ENCODE data around the gene ICE2. TPM values are rescaled to one million over a fixed set of nuclear protein-coding genes. Genes with fewer than 3 reads are reported as not detected.

The ICE2 gene
- total RNA-seq, 3 donors from 2014 or later (not counting 1 experiment from before 2014, with no cell fraction given), result 21.7 to 36.7 (median 32.9) TPM

DNA sequence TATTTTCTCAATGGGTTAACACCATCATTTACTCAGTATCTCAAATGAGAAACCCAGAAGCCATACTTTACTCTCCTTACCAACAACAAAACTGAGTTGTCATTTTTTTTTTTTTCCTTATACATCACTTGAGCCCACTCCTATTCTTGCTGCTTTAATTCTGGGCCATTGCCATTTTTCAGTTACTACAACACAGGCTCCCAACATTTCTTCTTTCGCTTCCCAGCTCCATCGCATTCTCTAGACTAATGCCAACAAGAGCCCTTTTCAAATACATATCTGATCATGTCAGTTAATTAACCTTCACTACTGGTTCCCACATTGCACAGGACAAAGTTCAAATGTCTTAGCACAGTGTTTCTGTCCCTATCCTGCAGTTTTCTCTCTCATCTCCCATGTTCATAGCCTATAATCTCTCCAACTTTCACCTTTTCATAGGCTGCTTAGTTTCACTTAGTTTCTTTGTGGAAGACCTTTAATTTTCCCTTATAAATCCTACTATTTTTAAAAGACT lies 58.7 kb downstream of the ICE2 start:
- no peaks in the 10 kb centered on the region for H3K4me1 Mint-ChIP-seq
- H3K4me1 ChIP-seq (ENCODE audit: control insufficient read depth, insufficient read depth, low read length), result no peaks in the 10 kb centered on the region
- no peaks in the 10 kb centered on the region for H3K9me3 ChIP-seq (ENCODE audit: control insufficient read depth, insufficient read depth, low read length)
- H3K27me3 Mint-ChIP-seq (ENCODE audit: low read depth in 2 of 2), result no peaks in the 10 kb centered on the region
- intact Hi-C loops (cut with micrococcal nuclease), result no loop called here
- no peaks in the 10 kb centered on the region for H3K9me3 Mint-ChIP-seq
- peaks cover 8% of the 10 kb centered on the region for H3K36me3 ChIP-seq (ENCODE audit: control insufficient read depth, insufficient read depth, low read length)
- WGBS (ENCODE audit: insufficient coverage), result 98% methylated on average over 2 of the region's 2 CpGs
- H3K4me3 ChIP-seq (ENCODE audit: low read length), result no peak overlapping the region
- no peaks in the 10 kb centered on the region for H3K27me3 ChIP-seq (ENCODE audit: control insufficient read depth, insufficient read depth, low read length)
- TF ChIP-seq, protein P1, sequence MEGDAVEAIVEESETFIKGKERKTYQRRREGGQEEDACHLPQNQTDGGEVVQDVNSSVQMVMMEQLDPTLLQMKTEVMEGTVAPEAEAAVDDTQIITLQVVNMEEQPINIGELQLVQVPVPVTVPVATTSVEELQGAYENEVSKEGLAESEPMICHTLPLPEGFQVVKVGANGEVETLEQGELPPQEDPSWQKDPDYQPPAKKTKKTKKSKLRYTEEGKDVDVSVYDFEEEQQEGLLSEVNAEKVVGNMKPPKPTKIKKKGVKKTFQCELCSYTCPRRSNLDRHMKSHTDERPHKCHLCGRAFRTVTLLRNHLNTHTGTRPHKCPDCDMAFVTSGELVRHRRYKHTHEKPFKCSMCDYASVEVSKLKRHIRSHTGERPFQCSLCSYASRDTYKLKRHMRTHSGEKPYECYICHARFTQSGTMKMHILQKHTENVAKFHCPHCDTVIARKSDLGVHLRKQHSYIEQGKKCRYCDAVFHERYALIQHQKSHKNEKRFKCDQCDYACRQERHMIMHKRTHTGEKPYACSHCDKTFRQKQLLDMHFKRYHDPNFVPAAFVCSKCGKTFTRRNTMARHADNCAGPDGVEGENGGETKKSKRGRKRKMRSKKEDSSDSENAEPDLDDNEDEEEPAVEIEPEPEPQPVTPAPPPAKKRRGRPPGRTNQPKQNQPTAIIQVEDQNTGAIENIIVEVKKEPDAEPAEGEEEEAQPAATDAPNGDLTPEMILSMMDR (IDR thresholded peaks at IDR 0.05), result no peak
- H3K27ac Mint-ChIP-seq, result no peak overlapping the region
- no peak overlapping the region for H3K27ac ChIP-seq (ENCODE audit: low read length)
- peaks cover 8% of the 10 kb centered on the region for H3K36me3 Mint-ChIP-seq
- DNase-seq, result no peak
- H3K4me3 Mint-ChIP-seq, result no peak overlapping the region
- no peak for ATAC-seq

DNA sequence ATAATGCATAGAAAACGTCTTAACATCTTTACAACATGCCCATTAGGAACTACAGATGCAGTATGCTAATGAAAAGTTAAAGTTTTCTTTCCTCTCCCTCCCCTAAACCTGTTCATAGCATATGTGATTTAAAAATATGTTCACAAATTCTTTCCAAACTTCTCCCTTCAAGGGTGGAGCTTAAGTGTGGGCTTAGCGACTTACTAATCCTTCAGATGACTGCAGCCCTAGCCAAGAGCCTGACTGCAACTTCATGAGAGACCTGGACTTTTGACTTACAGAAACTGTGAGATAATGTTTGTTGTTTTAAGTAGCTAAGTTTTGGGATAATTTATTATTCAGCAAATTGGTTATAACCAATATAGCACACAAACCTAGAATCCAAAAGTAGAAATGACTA lies 59.2 kb downstream of the ICE2 start:
- H3K27me3 ChIP-seq (ENCODE audit: control insufficient read depth, insufficient read depth, low read length), result no peaks in the 10 kb centered on the region
- H3K4me1 ChIP-seq (ENCODE audit: control insufficient read depth, insufficient read depth, low read length), result no peaks in the 10 kb centered on the region
- WGBS (ENCODE audit: insufficient coverage), result 100% methylated on average over 1 of the region's 2 CpGs
- peaks cover 8% of the 10 kb centered on the region for H3K36me3 ChIP-seq (ENCODE audit: control insufficient read depth, insufficient read depth, low read length)
- no peak for ATAC-seq
- no peaks in the 10 kb centered on the region for H3K4me1 Mint-ChIP-seq
- no peak for DNase-seq
- intact Hi-C loops (cut with micrococcal nuclease), result no loop called here
- no peaks in the 10 kb centered on the region for H3K27me3 Mint-ChIP-seq (ENCODE audit: low read depth in 2 of 2)
- TF ChIP-seq, protein P1 (IDR thresholded peaks at IDR 0.05), result no peak
- no peak overlapping the region for H3K27ac ChIP-seq (ENCODE audit: low read length)
- H3K4me3 ChIP-seq (ENCODE audit: low read length), result no peak overlapping the region
- H3K9me3 ChIP-seq (ENCODE audit: control insufficient read depth, insufficient read depth, low read length), result no peaks in the 10 kb centered on the region
- no peak overlapping the region for H3K4me3 Mint-ChIP-seq
- H3K27ac Mint-ChIP-seq, result no peak overlapping the region
- peaks cover 8% of the 10 kb centered on the region for H3K36me3 Mint-ChIP-seq
- no peaks in the 10 kb centered on the region for H3K9me3 Mint-ChIP-seq

DNA sequence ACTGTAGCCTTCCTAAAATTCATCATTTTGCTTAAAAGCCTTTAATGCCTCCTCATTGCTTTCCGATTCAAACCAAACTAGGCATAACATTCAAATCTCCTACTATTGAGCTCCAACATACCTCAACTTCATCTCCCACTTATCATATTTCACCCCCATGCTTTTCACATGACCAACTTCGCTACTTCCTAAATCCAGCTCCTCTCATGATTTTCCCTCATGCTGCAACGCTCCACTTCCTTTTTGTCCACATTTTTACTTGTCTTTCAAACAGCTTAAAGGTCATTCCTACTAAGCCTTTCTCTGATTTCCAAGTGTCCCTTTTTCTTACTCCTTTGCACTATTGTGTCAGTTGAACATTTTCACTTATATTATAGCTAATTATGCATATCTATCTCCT lies 60.8 kb downstream of the ICE2 start:
- TF ChIP-seq, protein P1 (IDR thresholded peaks at IDR 0.05), result no peak
- 93% methylated on average over 3 of the region's 3 CpGs for WGBS (ENCODE audit: insufficient coverage)
- no peaks in the 10 kb centered on the region for H3K4me1 ChIP-seq (ENCODE audit: control insufficient read depth, insufficient read depth, low read length)
- no peaks in the 10 kb centered on the region for H3K9me3 Mint-ChIP-seq
- DNase-seq (no peak), ATAC-seq (no peak)
- peaks cover 4% of the 10 kb centered on the region for H3K36me3 ChIP-seq (ENCODE audit: control insufficient read depth, insufficient read depth, low read length)
- intact Hi-C loops (cut with micrococcal nuclease), result no loop called here
- no peak overlapping the region for H3K4me3 Mint-ChIP-seq
- no peaks in the 10 kb centered on the region for H3K4me1 Mint-ChIP-seq
- no peak overlapping the region for H3K27ac Mint-ChIP-seq
- no peak overlapping the region for H3K4me3 ChIP-seq (ENCODE audit: low read length)
- H3K27ac ChIP-seq (ENCODE audit: low read length), result no peak overlapping the region
- H3K27me3 Mint-ChIP-seq (ENCODE audit: low read depth in 2 of 2), result no peaks in the 10 kb centered on the region
- peaks cover 8% of the 10 kb centered on the region for H3K36me3 Mint-ChIP-seq
- H3K27me3 ChIP-seq (ENCODE audit: control insufficient read depth, insufficient read depth, low read length), result no peaks in the 10 kb centered on the region
- H3K9me3 ChIP-seq (ENCODE audit: control insufficient read depth, insufficient read depth, low read length), result no peaks in the 10 kb centered on the region

DNA sequence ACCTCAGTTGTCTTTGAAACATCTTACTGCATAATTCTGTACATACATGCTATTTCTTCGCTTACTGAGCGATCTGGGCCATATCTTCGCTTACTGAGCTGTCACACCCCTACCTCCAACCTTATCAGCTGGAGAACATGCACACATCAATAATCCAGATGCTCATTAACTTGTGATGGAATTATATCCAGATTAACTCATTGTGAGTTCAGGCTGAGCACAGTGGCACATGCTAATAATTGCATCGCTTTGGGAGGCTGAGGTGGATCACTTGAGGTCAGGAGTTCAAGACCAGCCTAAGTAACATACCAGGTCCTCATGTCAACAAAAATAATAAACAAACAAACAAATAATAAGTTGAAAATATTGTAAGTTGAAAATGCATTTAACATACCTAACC lies 61.8 kb downstream of the ICE2 start:
- Histone ChIP-seq H3K4me3 (ENCODE audit: low read length) (no peak overlapping the region), H3K27ac (ENCODE audit: low read length) (no peak overlapping the region), H3K9me3 (ENCODE audit: control insufficient read depth, insufficient read depth, low read length) (no peaks in the 10 kb centered on the region), H3K27me3 (ENCODE audit: control insufficient read depth, insufficient read depth, low read length) (no peaks in the 10 kb centered on the region), H3K36me3 (ENCODE audit: control insufficient read depth, insufficient read depth, low read length) (no peaks in the 10 kb centered on the region), H3K4me1 (ENCODE audit: control insufficient read depth, insufficient read depth, low read length) (no peaks in the 10 kb centered on the region)
- no peak for DNase-seq
- 97% methylated on average over 4 of the region's 4 CpGs for WGBS (ENCODE audit: insufficient coverage)
- H3K4me3 Mint-ChIP-seq, result no peak overlapping the region
- intact Hi-C loops (cut with micrococcal nuclease), result no loop called here
- TF ChIP-seq, protein P1 (IDR thresholded peaks at IDR 0.05), result no peak
- no peak for ATAC-seq
- H3K4me1 Mint-ChIP-seq, result no peaks in the 10 kb centered on the region
- H3K27ac Mint-ChIP-seq, result no peak overlapping the region
- H3K27me3 Mint-ChIP-seq (ENCODE audit: low read depth in 2 of 2), result no peaks in the 10 kb centered on the region
- H3K36me3 Mint-ChIP-seq, result peaks cover 8% of the 10 kb centered on the region
- H3K9me3 Mint-ChIP-seq, result no peaks in the 10 kb centered on the region

Data from natural killer cell (primary cell).